ENCODE data around the gene TRIM44.
"Not testable (repeated sequence)": the region's sequence is repeated elsewhere in the genome, so short reads cannot be mapped to it uniquely, and the experiment has no call there.

TRIM44 gene

DNA sequence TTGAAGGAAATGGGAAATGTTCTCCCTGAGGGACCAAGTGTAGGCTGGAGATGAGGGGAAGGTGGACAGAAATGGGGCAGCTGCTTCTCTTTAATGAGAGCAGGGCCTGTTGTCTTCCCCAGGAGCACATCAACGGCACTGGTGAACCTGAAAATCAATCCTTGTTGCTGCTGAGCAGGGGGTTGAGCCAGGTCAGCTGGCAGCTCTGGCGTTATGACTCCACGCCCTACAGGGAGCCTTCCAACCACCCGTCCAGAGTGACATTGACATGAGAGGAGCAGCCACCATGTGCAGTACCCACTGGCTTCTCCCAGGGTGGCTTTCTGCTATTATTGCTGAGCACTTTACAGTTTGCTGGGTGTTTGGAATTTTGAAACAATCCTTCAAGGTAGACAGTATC, 164.4 kb downstream of the TRIM44 start:
- no peak for DNase-seq

DNA sequence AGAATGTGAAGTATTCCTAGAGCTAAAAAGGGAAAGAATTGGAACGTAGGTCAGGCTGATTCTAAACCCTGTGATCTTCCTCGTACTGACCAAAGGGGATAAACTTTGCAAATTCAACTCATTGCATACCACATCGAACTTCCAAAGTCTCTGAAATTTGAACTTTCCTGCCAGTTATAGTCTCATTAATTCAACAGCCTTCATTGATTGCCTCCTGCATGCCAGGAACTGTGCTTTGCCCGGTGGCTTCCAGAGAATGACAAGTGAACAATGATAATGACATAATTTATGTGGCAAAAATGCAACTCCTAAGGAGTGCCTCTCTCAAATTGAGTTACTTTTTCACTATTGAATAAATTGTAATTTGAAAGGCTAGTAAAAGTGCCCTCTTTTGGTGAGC, 173.6 kb downstream of the TRIM44 start:
- no peak for DNase-seq

DNA sequence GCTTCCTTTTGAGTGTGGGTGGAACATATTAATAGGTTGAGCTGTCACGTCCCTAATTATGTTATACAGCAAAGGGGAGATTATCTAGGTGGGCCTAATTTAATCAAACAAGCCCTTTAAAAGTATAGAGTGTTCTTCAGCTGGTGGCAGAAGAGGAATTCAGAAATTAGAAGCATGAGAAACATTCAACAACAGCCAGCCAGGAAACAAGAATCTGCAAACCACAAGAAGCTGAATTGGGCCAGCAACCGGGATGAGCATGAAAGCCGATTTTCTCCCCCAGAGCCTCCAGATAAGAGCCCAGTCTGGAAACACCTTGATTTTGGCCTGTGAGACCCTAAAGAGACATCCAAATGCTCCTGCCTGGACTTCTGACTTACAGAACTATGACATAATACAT, 175.5 kb downstream of the TRIM44 start:
- no peak for DNase-seq

DNA sequence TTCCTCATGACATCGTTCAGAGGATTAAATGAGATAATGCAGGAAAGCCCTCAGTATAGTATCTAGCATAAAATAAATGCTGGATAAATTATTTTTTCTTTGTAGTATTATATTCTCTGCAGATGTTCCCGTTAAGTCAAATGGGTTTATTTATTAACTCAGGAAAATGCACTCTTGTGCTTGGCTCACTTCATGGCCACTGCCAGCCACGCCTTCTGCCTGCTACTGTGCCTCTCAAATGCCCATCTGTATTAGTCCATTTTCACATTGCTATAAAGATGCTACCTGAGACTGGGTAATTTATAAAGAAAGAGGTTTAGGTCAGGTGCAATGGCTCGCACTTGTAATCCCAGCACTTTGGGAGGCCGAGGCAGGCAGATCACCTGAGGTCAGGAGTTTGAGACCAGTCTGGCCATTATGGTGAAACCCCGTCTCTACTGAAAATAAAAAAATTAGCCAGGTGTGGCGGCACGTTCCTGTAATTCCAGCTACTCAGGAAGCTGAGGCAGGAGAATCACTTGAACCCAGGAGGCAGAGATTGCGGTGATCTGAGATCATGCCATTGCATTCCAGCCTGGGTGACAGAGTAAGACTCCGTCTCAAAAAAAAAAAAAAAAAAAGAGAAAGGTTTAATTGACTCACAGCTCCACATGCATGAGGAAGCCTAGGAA, 176.3 kb downstream of the TRIM44 start:
- DNase-seq = not testable (repeated sequence)

DNA sequence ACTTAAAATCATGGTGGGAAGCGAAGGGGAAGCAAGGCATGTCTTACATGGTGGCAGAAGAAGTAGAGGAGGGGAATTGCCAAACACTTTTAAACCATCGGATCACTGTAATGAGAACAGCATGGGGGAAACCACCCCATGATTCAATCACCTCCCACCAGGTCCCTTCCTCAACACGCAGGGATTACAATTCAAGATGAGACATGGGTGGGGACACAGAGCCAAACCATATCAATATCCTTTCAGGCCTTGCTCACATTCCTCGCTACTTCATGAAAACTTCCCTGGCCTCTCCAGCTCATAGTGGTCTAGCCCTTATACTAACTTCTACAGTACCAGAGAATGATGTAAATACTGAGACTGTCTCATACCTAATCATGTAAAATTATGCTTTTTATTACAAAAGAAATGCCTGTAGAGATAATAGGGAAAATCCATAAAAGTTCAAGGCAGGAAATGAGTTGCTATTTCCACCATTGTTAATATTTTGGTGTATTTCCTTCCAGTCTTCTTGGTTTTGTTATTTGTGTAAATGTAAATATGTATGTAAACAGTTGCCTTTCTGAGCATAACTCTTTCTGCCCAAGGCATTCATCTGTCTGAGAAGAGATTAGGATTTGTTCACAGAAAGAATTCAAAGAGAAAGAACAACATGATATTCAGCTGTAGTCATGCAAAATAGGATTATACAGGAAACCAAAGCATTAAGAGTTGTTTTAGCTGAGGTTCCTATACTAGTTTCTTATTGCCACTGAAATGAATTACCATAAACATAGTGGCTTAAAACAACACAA, 177.0 kb downstream of the TRIM44 start:
- DNase-seq = no peak

DNA sequence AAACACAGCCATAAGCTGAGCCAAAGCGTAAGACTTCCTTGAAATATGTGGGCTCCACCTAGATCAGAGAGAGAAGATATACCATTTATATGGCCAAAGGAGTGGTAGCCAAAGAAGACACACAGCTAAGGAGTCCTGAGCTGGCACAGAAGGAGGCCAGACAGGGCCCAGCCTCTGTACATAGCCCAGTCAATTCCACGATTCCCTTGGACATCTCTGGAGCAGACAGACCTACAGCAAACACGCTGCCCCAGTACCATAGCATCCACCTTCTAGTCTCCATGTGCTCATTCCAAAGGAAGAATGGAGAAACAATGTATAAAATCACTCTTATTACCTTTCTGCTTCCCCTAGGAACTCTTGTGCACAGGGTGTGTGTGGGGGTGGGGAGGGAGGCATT, 179.2 kb downstream of the TRIM44 start:
- DNase-seq = no peak

DNA sequence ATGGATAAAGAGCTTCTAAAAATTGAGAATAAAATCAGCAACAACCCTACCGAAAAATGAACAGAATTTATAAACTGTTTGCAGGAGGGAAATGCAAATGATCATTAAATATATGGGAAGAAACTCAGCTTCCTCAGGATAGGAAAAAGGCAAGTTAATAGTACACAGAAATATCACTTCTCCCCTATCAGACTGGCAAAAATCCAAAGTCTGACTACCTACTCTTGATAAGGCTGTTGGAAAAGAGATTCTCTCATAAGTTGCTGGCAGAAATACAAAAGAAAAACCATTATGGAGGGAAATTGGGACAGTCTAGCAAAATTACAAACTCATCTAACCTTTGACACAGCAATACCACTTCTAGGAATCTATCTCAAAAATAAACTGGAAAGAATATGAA, 180.4 kb downstream of the TRIM44 start:
- DNase-seq = no peak

DNA sequence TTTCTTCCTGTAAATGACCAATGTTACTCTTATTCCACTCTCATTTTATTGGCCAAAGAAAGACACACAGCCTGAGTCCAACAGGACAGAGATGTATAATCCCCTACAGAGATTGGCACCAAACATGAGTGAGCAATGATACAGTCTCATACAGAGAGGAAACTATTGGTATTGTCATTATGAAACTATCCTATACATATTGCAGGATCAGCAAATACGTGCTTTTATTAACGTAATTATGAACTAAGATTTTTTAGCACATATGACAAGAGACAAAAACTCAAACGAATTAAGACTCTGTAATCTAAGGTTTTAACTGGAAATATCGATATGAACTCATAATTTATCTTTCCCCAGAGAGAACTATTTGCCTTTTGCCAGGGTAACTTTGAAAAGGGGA, 182.0 kb downstream of the TRIM44 start:
- no peak for DNase-seq

DNA sequence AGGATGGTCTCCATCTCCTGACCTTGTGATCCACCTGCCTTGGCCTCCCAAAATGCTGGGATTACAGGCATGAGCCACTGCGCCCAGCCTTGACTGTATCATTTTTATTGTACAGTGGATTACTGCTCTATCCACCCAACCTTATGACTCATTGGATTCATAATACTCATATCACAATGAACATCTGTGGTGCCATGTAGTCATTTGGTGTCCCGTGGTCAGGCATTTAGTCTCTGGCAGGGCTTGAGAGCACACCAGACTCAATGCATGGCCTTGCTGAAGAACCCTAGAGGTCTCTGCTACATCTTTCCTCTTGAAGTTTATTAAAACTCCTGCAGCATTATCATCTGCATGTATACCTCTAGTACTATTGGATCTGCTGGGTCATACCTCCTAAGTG, 183.3 kb downstream of the TRIM44 start:
- no peak for DNase-seq

DNA sequence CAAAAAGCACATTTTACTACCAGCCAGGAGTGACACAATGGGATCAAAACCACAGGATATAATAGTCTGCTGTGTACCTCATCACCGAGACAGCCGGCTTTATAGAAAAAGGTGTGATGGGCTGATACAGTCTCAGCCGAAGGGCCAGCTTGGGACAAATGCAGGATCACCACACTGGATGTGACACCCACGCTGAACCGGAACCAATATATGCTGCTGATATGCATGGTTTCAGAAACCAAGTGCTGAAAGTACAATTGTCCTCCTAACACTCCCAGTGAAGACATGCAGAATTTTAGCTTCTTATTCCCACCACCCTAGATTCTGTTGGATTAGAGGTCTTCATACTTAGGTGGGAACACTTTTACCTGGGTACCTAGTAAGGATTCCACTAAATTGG, 184.3 kb downstream of the TRIM44 start:
- no peak for DNase-seq

DNA sequence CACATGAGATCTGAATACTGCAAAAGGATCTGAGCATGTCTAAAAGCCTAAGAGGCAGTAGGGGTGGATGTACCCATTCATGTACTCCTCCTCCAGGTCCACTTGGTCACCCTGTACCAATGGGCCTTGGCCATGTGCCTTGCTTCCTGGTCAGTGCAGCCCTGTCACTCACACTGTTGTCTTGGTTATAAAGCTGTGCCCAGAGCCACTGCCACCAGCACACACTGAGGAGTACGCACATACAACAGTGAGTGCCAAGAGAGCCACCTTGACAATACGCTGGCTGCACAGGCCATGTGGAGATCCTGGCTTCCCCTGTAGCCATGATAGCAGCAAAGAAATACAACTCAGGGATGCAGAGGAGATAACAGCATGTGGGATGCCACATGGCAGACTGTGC, 184.9 kb downstream of the TRIM44 start:
- DNase-seq = no peak

DNA sequence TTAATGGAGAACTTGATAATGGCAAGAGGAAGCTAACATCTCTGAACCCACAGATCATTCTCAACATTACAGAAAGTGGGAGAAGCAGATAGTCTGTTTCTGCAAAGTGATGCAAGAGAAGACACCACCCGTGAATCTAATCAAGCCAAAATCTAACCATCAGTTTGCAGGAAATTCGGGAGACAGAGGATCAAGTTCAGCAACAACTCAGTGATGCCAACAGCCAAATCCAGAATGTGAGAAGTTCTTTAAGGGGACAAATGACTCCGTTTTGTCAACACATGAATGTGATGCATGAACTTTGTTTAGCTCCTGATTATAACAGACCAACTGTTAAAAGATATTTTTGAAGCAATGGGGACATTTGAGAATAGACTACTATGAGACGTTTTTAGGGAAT, 186.0 kb downstream of the TRIM44 start:
- no peak for DNase-seq

DNA sequence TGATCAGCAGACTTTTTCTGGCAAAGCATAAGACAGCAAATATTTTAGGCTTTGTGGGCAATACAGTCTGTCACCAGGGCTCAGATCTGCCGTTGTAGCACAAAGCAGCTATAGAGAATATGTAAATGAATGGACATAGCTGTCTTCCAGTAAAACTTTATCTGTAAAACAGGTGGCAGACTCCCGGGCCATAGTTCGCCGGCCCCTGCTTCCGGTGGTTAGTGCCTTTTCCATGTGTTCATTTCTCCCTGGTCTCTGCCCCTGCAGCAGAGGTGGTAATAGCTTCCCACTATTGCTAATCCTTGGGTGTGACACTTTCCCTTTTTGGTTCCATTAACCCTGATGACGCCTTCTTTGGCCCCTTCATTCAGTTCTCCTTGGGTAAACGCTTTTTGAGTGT, 187.6 kb downstream of the TRIM44 start:
- no peak for DNase-seq

DNA sequence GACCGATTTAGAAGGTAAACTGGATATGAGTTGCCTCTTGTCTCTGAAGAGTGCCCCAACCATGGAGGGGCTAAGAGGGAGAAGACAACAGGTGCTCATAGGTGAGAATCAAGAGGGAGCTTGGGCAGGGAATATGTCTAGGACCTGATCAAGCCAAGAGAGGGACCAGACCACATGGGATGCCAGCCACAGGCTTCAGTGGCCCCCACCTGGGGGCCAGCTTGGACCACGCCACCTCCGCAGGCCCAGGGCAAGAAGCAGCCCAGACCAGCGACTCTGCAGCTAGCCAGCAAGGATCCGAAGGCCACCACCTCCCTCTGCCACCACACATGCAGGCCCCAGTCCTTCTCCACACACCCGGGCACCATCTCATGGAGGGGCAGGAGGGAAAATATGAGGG, 188.8 kb downstream of the TRIM44 start:
- no peak for DNase-seq

DNA sequence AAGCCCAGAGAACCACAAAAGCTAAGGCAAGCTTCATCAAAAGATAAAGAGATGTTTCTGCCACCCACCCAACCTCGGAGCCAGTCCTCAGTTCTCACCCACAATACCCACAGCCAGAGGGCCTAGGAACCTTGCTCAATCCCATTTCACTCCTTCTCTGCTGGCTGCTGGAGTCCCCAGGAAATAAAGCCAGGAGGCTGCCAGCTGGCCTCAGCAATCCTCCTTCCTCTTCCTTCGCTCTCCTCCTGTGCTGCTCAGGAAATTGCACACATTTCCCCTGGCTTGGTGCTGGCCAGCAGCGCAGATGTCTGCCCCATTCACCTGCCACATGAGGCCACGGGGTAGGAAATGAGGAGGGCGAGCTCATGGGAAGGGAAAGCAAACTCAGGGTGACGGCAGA, 189.5 kb downstream of the TRIM44 start:
- no peak for DNase-seq

DNA sequence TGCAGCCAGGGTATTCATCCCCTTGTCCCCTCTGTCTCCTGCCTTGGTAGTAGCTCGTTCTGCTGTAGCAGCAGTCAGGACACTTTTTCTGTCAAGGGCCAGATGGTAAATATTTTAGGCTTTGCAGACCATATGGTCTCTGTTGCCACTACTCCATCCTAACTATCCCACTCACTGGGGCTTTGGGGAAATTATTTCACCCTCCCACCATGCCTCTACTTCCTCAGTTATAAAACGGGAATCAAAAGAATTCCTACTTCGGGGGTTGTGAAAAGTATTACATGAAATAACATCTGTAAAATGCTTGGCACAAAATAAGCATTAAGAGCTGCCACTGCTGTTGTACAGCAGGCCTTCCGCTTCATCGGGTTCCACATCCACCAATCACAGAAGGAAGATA, 191.4 kb downstream of the TRIM44 start:
- DNase-seq = no peak

DNA sequence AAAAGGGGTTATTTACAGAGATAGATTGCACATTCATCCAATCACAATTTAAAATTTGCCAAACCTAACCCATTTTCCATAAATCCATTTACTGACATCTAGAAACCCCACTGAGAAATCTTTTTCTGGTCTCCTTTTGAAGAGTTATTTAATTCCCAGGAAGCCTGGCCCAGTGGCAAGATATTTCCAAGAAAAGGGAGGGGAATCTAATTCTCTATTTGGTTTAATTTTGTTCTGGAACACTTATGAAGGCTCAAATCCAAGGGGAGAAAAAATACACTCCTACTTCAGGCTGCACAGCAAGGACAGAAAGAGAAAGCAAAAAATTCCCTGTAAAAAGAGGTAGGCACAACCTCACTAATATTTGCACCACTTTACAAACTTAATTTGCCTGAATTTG, 193.1 kb downstream of the TRIM44 start:
- DNase-seq = no peak

DNA sequence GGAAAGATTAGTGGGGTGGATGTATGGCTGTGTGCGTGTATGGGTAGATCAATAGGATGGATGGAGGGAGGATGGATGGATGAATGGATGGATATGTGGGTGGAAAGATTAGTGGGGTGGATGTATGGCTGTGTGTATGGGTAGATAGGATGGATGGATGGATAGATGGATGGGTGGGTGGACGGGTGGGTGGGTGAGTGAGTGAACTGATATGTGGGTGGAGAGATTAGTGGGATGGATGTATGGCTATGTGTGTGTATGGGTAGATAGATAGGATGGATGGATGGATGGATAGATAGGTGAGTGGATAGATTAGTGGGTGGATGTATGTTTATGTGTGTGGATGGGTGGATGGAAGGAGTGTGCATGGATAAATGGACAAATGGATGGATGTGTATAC, 193.7 kb downstream of the TRIM44 start:
- no peak for DNase-seq

DNA sequence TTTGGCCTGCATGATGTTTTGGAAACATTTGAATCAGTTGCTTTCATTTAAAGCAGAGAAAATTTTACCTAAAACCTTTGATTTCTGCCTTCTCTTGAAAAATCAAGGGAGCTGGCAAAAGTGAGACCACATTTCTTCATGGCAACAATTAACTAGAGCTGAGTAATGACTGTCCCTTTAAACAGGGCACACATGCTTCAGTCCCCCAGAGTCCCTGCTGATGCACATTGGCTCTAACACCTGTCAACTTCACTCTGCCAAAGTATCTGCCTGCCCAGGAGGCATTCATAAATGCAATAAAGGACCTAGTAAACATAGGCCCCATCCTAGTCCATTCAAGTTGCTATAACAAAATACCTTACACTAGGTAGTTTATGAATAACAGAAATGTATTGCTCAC, 194.2 kb downstream of the TRIM44 start:
- DNase-seq = no peak

DNA sequence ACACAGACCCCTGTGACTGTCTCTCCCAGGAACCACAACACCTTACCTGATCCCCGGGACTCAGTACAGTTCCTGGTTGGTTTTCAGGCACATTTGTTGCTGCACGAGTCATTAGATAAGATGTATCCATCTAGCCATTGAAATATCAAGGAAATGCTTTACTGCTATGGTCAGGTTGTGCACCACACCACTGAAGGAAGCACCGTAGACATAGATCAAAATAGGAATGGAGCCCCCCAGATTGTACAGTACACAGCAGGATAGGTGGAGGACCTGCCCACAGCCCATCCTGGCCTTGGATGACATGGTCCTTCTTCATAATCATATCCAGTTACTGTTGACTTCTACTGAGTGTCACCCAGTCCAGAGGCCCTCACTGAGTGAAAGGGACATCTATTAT, 195.3 kb downstream of the TRIM44 start:
- no peak for DNase-seq

DNA sequence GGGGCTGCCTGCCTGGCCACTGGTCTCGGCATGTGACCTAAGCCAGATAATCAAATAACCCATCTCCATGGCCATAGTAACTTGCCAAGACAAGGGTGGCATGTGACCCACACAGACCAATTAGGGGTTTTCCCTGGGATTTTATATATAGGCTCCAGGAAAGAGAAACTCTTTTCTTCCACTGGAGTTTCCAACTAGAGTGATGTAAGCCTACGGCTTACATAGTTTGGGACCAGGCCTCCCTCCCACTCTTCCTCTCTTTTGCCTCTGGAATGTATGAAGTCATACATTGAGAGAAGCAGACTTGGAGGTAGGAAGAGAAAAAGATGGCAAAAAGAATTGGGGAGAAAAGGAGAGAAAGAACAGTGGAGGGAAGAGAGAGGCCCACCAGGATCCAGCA, 196.7 kb downstream of the TRIM44 start:
- DNase-seq = no peak

DNA sequence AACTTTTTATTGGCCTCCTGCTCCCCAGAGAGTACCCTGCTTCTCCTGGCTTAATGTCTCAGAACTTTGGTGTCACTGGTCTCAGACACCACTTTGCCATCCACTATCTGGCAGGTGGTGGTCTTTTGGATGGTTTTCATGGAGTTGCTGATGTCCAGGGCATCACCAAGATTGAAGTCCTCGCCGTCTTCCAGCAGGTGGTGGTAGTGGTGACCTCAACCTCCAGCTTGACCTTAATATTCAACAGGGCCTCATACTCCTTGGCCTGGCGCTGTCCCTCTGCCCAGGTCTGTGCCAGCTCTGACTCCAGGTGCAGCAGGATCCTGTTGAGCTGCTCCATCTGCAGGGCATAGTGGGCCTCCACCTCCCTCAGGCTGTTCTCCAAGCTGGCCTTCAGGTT, 197.6 kb downstream of the TRIM44 start:
- not testable (repeated sequence) for DNase-seq

DNA sequence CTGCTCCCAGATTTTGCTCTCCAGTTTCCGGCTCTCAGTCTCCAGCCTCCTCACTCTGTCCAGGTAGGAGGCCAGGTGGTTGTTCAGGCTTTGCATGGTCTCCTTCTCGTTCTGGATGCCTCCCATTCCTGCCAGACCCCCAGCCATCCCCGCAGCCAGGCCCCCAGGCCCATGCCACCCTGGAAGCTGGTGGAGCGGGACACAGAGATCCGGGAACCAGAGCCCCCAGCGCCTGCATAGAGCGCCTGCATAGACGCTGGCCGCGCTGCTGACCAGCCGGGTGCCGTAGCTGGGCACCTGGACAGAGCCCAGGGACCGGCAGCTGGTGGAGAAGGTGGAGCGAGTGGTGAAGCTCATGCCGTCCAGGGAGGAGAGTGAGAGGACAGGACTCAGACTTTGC, 198.6 kb downstream of the TRIM44 start:
- no peak for DNase-seq

DNA sequence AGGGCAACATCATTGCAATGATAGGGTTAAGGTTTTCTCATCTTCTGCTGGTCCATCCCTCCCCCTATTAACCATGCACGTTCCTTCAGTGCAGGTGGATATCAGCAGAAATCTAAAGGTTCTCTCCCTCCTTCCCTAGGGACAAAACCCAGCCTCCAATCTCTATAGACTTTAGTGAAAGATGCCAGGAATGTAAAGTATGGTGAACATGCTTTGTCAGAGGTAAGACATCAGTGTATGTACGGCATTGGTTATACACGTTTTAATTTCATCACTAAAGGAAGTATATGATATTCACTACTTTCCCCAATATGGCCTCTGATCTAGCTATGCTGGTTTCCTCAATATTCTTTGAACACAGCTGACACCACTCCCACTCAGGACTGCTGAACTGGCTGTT, 200.1 kb downstream of the TRIM44 start:
- no peak for DNase-seq

DNA sequence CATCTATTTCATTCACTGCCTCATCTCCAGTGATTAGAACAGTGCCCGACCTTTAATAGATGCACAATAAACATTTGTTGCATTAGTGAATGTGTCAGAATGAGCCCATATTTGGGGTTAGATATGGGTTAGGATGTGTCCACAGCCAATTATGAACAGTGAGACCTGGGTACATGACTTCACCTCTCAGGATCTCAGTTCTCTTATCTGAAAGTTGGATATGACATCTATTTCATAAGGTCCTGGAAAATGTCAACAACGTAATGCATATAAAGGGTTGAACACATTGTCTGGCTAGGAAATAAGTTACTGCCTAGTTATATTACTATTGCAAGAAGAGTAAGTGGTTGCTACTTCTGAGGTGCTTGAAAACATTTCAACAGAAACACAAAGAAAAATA, 201.6 kb downstream of the TRIM44 start:
- no peak for DNase-seq

Measured in activated gamma-delta T cell treated with Interleukin-2 at 50 U/mL for 16 hours (primary cell).